PFSK-1 (cell line): ENCODE data around the gene BNIP2.

ENCODE experiments used
- FOXP2 ChIP-seq: optimal IDR thresholded peaks from 2 replicates; pipeline ENCODE3; 2011; ENCODE audit warnings: borderline replicate concordance, control low read depth, inconsistent platforms; ENCODE audit not compliant: insufficient read depth; ENCODE audit errors: extremely low read length, extremely low read depth
- POLR2AphosphoS5 ChIP-seq: IDR thresholded peaks from 2 replicates; pipeline ENCODE4 v1.6.1; 2012; ENCODE audit warnings: low read depth, mild to moderate bottlenecking, control low read depth, low read length, moderate library complexity
- SIN3A ChIP-seq: IDR thresholded peaks from 2 replicates; pipeline ENCODE4 v1.6.1; 2012; ENCODE audit warnings: mild to moderate bottlenecking, low read length, moderate library complexity, borderline replicate concordance; ENCODE audit not compliant: insufficient read depth
- TAF1 ChIP-seq: IDR thresholded peaks from 2 replicates; pipeline ENCODE4 v1.6.1; 2012; ENCODE audit warnings: low read length, control low read depth, borderline replicate concordance; ENCODE audit not compliant: insufficient read depth
- TF ChIP-seq, protein P1 (sequence below), 2 experiments: IDR thresholded peaks; 2 replicates each; pipeline versions ENCODE4 v1.6.1 to v1.8.0; 2011 to 2012; ENCODE audit warnings: low read depth in 2 of 2, low read length in 2 of 2, control low read depth in 1 of 2, inconsistent platforms in 1 of 2, mild to moderate bottlenecking in 1 of 2, moderate library complexity in 1 of 2; ENCODE audit not compliant: insufficient read depth in 1 of 2

Gene BNIP2

DNA sequence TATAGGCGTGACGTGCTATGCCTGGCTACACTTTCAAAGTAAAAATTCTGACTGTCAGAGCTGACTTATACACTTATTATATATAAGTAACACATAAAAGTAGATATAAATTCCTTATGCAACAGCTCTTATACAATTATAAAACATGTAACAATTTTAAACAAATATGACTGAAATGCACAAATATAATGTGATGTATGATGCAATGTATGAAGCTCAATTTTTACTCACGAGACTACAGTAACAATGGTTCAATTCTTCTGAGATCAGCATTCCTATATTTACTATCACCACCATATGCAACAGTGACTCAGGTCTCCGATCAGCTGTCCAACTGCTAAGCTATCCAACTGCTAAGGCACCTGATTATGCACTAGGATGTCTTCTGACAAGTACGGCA is 8.2 kb downstream of the BNIP2 start:
- no peak for TF ChIP-seq FOXP2
- no peak for TF ChIP-seq TAF1
- no peak for TF ChIP-seq SIN3A
- TF ChIP-seq POLR2AphosphoS5, result no peak
- TF ChIP-seq, protein P1, sequence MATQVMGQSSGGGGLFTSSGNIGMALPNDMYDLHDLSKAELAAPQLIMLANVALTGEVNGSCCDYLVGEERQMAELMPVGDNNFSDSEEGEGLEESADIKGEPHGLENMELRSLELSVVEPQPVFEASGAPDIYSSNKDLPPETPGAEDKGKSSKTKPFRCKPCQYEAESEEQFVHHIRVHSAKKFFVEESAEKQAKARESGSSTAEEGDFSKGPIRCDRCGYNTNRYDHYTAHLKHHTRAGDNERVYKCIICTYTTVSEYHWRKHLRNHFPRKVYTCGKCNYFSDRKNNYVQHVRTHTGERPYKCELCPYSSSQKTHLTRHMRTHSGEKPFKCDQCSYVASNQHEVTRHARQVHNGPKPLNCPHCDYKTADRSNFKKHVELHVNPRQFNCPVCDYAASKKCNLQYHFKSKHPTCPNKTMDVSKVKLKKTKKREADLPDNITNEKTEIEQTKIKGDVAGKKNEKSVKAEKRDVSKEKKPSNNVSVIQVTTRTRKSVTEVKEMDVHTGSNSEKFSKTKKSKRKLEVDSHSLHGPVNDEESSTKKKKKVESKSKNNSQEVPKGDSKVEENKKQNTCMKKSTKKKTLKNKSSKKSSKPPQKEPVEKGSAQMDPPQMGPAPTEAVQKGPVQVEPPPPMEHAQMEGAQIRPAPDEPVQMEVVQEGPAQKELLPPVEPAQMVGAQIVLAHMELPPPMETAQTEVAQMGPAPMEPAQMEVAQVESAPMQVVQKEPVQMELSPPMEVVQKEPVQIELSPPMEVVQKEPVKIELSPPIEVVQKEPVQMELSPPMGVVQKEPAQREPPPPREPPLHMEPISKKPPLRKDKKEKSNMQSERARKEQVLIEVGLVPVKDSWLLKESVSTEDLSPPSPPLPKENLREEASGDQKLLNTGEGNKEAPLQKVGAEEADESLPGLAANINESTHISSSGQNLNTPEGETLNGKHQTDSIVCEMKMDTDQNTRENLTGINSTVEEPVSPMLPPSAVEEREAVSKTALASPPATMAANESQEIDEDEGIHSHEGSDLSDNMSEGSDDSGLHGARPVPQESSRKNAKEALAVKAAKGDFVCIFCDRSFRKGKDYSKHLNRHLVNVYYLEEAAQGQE (IDR thresholded peaks at IDR 0.05; ENCODE audit: insufficient read depth in 1 of 2, low read depth in 2 of 2, low read length in 2 of 2), result no peak

DNA sequence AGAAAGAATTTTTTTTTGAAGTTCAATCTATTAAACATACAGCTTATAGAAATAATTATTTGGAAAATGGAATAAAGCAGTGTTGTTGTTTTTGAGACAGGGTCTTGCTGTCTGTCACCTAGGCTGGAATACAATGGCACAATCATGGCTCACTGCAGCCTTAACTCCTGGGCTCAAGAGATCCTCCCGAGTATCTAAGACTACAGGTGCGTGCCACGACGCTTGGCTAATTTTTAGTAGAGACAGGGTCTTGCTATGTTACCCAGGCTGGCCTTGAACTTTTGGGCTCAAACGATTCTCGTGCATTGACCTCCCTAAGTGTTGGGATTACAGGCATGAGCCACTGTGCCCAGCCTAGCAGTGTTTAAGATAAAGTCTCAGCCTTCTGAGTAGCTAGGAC is 8.8 kb downstream of the BNIP2 start:
- TF ChIP-seq TAF1, result no peak
- TF ChIP-seq SIN3A, result no peak
- no peak for TF ChIP-seq FOXP2
- TF ChIP-seq, protein P1 (IDR thresholded peaks at IDR 0.05; ENCODE audit: insufficient read depth in 1 of 2, low read depth in 2 of 2, low read length in 2 of 2), result no peak
- TF ChIP-seq POLR2AphosphoS5, result no peak

DNA sequence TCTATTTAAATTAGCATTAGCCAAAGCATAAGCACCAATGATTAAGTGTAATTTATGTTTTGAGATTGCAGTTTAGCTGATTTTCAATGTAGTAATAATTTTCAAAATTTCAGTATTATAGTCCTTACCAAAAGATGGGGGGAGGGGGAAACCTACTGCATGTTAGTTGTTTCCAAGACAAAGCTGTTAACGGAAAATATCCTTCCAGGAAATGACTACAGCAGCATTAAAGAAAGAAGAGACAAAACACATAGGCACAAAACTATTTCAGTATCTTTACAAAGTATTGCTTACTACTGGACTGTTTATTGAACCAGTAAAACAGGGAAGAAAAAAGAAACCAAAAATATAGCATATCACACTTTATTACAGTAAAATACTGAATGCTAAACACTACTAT is 10.5 kb downstream of the BNIP2 start:
- TF ChIP-seq, protein P1 (IDR thresholded peaks at IDR 0.05; ENCODE audit: insufficient read depth in 1 of 2, low read depth in 2 of 2, low read length in 2 of 2), result no peak
- TF ChIP-seq TAF1 (no peak), POLR2AphosphoS5 (no peak), SIN3A (no peak), FOXP2 (no peak)

DNA sequence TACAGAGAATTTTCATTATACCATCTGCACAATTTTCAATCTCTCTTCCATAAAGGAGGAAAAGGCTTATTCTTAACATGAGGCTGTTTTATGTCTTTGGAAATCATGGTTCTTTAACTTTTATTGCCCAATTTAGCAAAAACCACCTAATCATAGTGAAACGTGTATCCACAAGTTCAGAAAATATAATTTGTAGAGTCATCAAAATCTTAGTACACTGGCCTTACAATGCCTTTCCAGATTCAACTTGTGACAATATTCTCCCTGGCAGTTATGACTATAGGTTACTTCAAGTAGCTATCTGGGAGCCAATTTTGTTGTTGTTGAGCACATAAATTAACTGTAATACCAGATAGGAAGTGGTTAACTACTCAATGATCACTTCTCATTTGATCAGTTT is 10.9 kb downstream of the BNIP2 start:
- TF ChIP-seq FOXP2 (no peak), TAF1 (no peak)

DNA sequence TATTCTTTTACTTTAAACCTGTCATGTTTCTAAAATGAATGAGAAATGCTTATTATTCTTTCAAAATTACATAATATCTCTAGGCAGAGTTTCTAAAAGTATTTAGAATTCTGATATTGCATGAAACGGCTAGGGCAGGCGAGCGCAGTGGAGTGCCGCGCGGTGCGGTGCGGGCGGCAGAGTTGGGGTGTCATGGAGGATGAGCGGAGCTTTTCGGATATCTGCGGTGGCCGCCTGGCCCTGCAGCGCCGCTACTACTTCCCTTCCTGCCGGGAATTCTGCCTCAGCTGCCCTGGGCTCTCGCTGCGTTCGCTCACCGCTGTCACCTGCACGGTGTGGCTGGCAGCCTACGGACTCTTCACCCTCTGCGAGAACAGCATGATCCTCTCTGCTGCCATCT is 12.6 kb downstream of the BNIP2 start:
- no peak for TF ChIP-seq TAF1
- TF ChIP-seq POLR2AphosphoS5, result no peak
- TF ChIP-seq, protein P1 (IDR thresholded peaks at IDR 0.05; ENCODE audit: insufficient read depth in 1 of 2, low read depth in 2 of 2, low read length in 2 of 2), result no peak
- TF ChIP-seq SIN3A, result no peak
- TF ChIP-seq FOXP2, result no peak

DNA sequence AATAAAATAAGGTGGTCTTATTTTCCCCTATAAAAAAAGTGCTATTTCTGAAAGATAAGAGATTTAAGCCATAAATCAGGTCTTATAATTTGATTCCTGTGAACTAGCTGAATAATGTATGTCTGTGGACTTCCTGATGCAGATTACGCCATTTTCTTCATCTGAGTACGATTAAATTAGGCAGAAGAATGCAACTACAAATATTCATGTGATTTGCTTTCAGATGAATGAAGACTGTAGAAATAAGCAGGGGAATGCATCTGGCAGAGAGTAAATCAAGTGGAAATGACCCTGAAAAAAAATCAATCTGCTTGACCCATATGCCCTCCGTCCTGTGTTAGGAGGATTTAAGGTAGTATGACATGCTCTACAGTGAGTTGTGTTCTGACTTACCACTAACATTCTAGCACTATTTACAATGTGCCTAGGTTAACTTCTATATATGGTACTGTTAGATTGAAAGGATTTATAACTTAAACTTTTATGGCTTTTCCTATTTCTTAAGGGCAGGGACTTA is 14.7 kb downstream of the BNIP2 start:
- TF ChIP-seq FOXP2, result no peak
- TF ChIP-seq, protein P1 (IDR thresholded peaks at IDR 0.05; ENCODE audit: insufficient read depth in 1 of 2, low read depth in 2 of 2, low read length in 2 of 2), result no peak
- TF ChIP-seq TAF1, result no peak
- TF ChIP-seq SIN3A, result no peak
- TF ChIP-seq POLR2AphosphoS5, result no peak
